GM10847 (cell line): ENCODE results near the gene SENP8.

ENCODE experiments used
- POLR2A ChIP-seq: IDR thresholded peaks from 2 replicates; pipeline ENCODE4 v1.6.1; 2011; ENCODE audit not compliant: insufficient read length; ENCODE audit errors: extremely low read depth

Gene SENP8

DNA sequence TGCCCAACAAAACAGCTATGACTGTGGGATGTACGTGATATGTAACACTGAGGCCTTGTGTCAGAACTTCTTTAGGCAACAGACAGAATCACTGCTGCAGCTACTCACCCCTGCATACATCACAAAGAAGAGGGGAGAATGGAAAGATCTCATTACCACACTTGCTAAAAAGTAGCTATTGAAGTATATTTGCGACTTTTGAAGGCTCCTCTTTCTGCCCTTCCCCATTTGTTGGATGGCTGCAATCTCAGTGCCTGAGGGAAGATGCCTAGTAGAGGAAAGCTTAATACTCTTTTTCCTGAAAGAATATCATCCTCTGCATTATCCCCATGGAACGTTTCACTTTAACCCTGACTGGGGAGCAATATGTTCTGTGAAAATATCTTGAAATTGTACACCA, 21.9 kb downstream of the SENP8 start:
- no peak for TF ChIP-seq POLR2A

DNA sequence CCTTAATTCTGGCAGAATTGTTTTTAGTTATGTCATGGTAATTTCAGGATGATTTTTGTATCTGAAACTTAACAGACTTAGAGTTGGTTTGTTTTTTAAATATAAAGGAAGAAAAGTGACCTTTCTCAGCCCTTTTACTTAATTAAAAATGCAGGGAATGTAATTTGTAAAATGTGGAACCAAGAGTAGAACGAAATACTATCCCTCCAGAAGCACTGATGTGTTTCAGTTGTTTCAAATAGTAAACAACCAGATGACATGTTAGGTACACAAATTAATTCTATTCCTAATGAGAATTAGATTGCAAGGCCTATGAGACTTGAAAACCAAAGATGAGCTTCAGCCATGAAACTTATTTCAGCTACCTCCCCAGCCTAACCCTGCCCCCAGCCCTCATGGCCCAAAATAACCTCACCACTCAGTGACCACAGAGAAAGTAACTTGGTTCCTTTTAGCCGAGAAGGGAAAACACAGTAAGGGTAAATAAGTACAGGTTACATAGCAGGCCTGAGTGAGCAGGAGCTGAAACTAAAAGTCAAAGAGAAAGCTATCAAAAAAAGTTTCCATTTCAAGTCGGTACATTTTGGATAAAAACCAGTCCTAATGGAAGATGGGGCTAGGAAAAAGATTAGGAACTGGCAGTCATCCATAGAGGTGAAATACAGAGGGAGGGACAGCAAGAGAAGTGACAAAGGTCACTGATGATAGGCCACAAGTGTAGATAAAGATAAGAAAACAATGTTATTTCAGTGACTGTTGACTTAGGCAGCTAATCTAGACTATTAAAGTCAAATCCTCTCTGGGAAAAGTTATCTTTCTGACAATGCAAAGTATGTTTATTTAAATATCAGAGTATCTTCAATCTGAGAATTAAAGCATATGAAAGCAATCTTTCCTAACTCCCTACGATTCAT, 23.2 kb downstream of the SENP8 start:
- TF ChIP-seq POLR2A, result no peak

GRCh38 chr15:72146221-72146620, 28.0 kb downstream of the SENP8 start:
- no peak for TF ChIP-seq POLR2A

DNA sequence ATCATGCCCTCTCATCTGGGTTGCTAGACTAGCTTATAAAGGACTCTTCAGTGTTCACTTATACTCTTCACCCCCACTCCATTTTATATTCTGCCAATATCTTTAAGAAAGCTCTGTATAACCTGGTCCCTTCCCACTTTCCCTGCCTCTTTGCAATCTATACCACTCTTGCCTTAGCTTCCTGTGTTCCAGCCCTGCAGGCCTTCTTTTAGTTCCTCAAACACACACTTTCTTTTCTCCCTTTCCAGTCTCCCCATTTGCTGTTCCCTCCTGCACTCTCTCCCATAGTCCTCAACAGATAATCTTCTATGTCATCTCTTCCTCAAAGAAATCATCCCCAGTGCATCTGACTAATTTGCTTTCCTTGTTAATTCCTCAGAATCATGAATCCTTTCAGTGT, 28.7 kb downstream of the SENP8 start:
- TF ChIP-seq POLR2A, result no peak

DNA sequence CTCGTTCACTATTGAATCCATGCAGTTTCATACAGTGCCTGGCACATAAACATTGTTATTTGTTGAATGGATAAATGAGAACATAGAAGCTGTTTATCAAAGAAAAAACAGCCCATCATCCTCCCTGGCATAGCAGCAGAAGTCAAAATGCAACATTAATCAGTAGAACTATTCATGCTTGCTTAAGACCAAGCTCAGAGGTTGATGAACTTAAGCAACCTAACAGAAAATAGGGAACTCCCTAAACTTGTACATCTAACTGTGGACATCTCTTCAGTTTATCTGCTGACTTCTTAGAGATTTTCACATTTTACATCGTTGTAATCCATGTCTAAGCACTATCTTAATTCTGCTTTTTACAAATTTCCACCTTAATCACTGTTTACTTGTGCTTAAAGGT, 29.2 kb downstream of the SENP8 start:
- no peak for TF ChIP-seq POLR2A

DNA sequence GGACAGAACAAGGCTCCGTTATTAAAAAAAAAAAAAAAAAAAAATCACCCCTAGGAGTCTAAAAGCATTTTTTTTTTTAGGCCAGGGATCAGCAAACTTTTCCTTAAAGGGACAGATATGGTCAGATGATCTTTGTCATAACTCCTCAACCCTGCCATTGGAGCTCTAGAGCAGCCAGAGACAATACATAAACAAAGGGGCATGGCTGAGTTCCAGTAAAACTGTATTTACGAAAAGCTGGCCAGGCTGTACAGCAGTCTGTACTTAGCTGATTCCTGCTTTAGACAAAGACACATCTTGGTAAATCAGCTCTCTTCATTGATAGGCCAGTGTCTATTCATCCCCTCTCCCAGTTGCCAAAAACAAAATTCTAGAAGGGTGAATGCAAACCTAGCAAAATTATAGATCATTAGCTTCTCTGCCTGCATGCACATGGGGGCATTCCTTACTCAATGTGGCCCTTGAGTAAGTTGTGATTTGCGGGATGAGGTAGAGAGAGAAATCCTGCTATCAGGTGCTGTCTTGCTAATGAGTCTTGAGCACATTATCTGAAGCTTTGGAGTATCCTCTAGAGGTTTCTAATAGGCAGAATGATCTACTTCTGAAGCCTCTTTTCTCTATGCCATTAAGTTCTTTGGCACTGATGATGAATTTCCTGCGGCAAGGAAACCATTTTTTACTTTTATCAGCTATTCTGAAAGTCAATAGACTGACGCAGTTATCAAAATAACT, 35.2 kb downstream of the SENP8 start:
- no peak for TF ChIP-seq POLR2A

DNA sequence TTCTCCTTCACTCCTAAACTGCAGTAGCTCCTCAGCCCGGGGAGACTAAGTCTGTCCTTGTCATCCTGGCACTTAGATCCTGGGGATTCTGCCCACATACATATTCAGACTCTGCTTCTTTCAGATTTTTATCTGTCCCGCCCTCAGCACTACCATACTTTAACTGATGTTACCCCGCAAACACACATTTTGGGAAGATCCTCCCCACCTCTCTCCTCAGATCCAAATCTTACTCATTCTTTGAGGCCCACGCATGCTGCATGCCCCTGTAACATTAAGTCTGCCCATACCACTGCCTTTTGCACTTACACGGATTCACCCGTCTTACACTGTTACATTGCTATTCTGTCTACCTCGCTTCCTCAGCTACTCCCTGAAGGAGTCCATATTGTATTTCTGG, 36.1 kb downstream of the SENP8 start:
- no peak for TF ChIP-seq POLR2A

DNA sequence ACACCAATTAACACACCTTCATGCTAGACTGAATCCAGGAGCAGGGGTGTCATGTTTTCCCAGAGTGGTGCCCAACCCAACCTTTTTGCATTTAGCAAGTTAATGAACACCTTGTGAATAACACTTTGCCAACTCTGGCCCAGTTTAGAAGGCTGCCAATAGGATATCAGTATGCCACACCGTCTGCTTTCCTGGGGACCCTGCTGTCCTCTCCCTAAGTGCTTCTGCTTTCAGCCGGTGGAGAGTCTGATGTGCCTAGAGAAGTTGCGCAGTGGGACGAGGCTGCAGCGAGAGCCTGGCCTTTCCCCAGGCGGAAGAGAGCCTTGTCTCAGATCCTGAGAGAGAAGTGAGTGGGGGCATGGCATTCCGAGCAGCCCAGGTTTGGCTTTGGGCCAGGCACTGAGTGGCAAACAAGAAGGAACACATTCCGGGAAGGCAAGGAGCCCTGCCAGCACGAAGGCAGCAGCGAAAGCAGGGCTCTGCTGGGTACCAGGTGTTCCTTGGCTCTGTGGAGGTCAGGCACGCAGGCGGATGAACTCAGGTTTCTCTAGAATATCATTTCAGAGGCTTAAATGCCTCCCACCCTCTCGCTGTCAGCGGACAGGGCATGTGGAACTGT, 36.9 kb downstream of the SENP8 start:
- TF ChIP-seq POLR2A, result no peak

DNA sequence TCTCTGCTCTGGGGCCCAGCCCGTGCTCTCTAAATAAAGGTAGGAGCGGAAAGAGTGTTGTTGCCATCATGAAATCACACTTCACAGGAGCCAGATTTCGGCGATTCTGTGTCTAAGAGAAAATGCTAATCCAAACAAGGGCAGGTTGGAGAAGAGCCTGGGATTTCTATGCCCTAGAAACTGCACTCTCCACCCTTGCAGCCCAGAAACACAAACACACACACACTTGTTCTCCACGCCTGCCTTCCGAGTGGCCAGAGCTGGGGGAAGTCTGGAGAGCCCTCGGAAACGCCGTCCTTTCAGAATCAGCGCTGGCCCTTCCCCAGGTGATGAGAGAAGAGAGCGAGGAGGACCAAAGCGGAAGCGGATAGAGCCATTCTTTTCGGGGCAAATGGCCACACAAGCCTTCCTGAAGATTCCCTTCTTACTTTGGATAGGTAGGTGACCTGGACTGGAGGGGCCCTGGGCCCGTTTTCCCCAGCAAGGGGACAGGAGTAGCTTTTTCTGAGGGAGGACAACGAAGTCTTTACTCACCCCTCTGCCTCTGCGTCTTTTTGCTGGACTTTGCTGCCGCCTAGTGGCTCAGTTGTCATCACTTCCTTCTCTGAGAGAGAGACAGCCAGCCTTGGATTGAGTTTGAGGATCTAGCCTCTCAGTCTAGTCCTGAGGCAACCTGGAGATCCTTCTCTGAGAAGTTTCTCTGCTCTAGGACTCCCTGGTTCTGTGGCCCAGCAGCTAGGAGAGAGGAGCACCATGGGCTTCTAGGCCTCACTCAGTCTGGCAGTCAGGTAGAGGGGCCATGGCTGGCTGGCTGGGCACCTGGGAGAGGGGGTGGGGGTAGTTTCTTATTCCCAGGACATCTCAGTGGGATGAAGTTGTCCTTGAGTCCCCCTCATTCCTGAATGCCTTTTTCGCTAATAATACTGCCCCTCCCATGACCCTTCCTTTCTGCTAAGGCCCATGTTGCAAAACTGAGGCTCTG, 37.7 kb downstream of the SENP8 start:
- no peak for TF ChIP-seq POLR2A

GRCh38 chr15:72156928-72157327, 38.7 kb downstream of the SENP8 start:
- TF ChIP-seq POLR2A, result no peak

DNA sequence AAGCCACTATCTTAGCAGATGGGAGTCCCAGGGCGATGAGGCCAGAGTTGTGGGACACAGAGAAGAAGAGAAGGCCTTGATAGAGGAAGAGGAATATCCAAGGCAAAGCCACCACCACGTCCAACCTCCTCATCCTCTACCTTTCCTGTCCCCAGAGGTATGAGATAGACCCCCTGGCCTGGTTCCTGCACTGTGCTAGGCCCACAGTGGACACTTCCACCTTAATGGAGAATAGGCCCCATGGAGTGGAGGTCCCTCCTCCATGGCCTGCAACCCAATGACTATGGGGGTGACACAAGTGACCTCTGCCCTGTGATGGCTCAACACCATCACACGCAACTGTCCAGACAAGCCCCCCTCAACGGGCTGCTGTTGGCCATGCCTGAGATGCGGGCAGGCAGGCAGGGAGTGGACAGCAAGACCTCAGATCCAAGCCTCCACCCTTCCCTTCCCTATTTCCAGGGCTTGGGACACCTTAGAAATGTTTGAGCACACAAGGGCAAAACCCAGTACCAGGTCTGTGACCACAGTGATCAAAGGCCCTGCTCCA, 42.6 kb downstream of the SENP8 start:
- no peak for TF ChIP-seq POLR2A

- TF ChIP-seq POLR2A, result no peak
These were observed 43.3 kb downstream of the SENP8 start for GRCh38 chr15:72161361-72162132.

DNA sequence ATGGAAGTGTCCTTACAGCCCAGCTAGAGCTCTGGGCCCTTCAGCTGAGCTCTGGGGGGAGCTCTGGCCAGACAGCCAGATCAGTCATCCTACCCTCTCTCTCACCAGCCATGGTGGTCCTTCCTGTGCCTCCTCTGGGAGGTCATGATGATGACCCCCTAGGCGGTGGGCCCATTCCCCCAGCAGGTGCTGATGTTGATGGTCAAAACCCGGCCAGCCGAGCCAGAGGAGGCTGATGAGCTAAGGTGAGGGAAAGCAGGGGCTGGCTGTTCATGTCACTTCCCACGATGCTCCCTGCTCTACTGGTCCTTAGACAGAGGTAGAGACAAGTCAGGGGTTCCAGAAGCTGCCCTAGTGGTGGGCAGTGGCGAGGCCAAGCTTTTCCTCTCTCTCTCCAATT, 44.4 kb downstream of the SENP8 start:
- TF ChIP-seq POLR2A, result no peak

DNA sequence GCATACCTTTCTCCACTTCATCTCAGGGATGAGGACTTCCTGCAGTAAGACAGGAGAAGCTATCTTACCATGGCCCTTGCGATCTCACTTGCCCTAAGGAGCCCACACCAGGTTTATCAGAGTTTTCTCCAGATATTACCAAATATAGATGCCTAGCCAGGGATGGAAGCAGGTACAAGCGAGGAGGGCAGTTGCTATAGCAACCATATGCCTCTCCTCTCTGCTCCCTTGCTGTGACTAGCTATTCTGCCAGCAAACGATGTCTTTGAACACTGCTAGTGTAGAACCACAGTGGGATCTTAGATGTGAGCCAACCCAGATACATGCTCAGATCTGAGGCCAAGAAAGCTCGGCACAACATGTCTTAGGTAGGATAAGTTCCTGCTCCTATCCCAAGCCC, 45.5 kb downstream of the SENP8 start:
- no peak for TF ChIP-seq POLR2A
